Ectodermal cell (in vitro differentiated cells): ENCODE measurements around the gene MYZAP.

Experiments used
- H3K27ac ChIP-seq: 2 replicates; pipeline ENCODE4 v1.7.0; 2013; ENCODE audit warnings: mild to moderate bottlenecking, low read depth, low read length; ENCODE audit not compliant: insufficient read depth, poor library complexity, severe bottlenecking
- H3K27me3 ChIP-seq: 2 replicates; pipeline ENCODE4 v1.7.0; 2013; ENCODE audit warnings: mild to moderate bottlenecking, low read length; ENCODE audit not compliant: insufficient read depth, control insufficient read depth, poor library complexity, severe bottlenecking
- H3K36me3 ChIP-seq: one replicate; pipeline ENCODE4 v1.7.0; 2013; ENCODE audit warnings: low read length; ENCODE audit not compliant: control insufficient read depth, insufficient read depth
- H3K4me1 ChIP-seq: one replicate; pipeline ENCODE4 v1.7.0; 2013; ENCODE audit warnings: low read length; ENCODE audit not compliant: control insufficient read depth, insufficient read depth
- H3K4me3 ChIP-seq: 2 replicates; pipeline ENCODE4 v1.7.0; 2013; ENCODE audit warnings: low read depth, low read length, control low read depth; ENCODE audit not compliant: insufficient read depth
- H3K9me3 ChIP-seq: 2 replicates; pipeline ENCODE4 v1.7.0; 2013; ENCODE audit warnings: mild to moderate bottlenecking, low read length, moderate library complexity; ENCODE audit not compliant: control insufficient read depth
- WGBS, 2 experiments: methylation state at CpG; one replicate each; pipeline ENCODE4 v1.1.7; 2013; ENCODE audit warnings: missing lambda C conversion rate in 2 of 2; 5-methylcytosine and 5-hydroxymethylcytosine counted together

The MYZAP gene

DNA sequence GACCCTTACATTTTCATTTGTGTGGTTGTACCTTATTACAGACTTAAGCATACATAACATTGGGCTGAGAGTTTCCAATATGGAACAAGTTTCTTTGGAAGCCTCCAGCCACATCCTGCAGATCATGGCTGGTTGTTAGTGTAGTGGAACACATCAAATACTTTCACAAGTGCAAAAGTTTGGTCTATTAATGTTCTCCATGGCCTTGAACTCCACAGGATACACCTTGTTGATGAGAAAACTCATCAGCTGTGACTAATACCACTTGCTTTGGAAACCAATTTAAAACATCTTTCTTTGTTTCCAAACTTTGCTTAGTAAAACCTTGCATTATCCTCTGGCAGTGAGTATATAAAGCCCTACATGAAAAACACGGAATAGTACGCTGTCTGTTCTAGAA is 46.1 kb downstream of the MYZAP start:
- Histone ChIP-seq H3K36me3 (no peaks in the 10 kb centered on the region), H3K27me3 (no peaks in the 10 kb centered on the region), H3K9me3 (no peaks in the 10 kb centered on the region), H3K4me1 (no peaks in the 10 kb centered on the region), H3K4me3 (no peak overlapping the region), H3K27ac (no peak overlapping the region)
- WGBS, 2 experiments = 96 to 100% methylated on average over 2 of the region's 2 CpGs

DNA sequence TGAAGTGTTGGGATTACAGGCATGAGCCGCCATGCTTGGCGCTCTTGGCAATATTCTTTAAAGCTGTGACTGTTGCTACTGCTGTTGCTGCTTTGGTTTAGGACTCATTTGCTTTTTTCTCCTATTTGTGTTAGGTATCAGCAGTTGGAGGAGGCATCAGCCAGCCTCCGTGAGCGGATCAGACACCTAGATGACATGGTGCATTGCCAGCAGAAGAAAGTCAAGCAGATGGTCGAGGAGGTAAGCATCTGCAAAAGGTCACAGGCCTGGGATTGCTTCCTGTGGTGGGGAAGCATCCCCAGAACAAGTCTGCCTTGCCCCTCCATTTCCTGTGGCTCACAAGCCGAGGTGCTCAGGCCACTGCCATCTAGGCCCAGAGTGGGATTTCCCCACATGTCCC is 47.6 kb downstream of the MYZAP start:
- 80 to 88% methylated on average over 6 of the region's 6 CpGs for WGBS, 2 experiments

DNA sequence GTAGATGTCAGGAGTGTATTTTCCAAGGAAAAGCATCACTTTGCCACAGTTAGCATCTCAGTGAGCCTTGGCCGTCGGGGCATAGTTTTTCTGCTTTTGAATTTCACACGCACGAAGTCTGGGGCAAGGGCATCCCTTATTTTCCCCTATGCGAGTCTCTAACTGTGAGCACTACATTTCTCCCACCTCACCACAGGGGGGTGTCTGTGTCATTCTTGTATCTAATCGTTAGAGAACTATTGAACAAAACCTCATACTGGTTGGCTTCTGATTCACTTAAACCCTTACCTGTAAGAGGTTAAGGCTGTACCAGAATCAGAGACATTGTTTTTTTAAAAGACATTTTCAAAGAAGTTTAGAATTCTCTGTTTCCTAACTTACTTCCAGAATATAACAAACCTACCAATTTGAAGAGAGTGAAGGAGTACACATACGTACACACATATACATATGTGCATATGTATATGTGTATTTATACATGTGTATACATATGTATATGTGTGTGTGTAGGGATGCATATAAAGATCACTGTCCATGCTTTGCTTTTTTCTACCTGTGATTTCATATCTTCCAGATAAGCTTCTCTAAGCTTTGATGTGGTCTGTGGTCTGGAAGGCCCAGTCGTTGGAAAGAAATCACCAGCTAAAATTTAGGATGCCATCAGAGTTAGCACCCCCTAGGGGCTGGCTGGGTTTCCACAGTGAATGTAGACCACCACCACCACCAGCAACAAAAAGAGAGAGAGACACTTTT is 49.4 kb downstream of the MYZAP start:
- no peaks in the 10 kb centered on the region for H3K4me1 ChIP-seq
- H3K36me3 ChIP-seq = no peaks in the 10 kb centered on the region
- 76 to 77% methylated on average over 6 to 7 of the region's 8 CpGs for WGBS, 2 experiments
- H3K4me3 ChIP-seq = no peak overlapping the region
- H3K9me3 ChIP-seq = no peaks in the 10 kb centered on the region
- H3K27ac ChIP-seq = no peak overlapping the region
- no peaks in the 10 kb centered on the region for H3K27me3 ChIP-seq

More for the DNA sequence above, 47.6 kb downstream of the MYZAP start:
- no peaks in the 10 kb centered on the region for H3K36me3 ChIP-seq
- no peaks in the 10 kb centered on the region for H3K4me1 ChIP-seq
- no peaks in the 10 kb centered on the region for H3K9me3 ChIP-seq
- H3K27ac ChIP-seq = no peak overlapping the region
- no peaks in the 10 kb centered on the region for H3K27me3 ChIP-seq
- H3K4me3 ChIP-seq = no peak overlapping the region

DNA sequence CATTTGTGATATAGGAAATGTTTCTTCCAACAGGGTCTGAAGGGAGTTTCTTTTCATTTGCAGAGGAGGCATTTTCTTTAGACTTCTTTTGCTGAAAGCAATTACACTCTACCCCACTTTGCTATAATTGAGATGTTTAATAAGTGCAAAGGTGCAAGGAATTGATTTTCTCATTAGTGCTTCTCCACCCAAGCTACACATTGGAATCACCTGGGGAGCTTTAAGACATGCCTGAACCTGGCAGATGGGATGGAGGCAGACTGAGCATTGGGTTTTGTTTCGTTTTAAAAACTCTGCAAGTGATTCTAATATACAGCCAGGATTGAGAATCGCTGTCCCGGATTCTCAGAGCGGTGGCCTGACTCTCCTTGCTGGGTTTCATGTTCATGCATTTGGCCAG is 52.1 kb downstream of the MYZAP start:
- Histone ChIP-seq H3K36me3 (no peaks in the 10 kb centered on the region), H3K9me3 (no peaks in the 10 kb centered on the region), H3K27me3 (no peaks in the 10 kb centered on the region), H3K4me1 (no peaks in the 10 kb centered on the region), H3K4me3 (no peak overlapping the region), H3K27ac (no peak overlapping the region)
- 94 to 96% methylated on average over 4 of the region's 4 CpGs for WGBS, 2 experiments

DNA sequence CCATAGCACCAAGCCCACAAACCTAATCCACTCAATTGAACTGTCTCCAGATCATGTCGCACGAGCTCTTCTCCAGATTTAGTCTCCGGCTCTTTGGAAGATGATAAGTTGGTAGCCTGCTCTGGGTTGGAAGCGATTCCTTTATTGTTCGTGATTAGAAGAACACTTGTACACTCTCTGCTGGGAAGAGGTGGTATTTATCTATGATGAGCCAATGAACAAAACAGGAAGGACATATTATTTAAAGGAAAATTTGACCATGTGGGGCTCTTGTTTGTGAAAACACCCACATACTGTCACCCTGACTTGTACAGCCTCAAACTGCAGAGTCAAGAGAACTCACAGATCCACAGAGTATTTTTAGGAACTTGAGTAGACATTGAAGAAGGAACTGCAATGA is 54.4 kb downstream of the MYZAP start:
- 92 to 97% methylated on average over 5 of the region's 5 CpGs for WGBS, 2 experiments
- Histone ChIP-seq H3K9me3 (no peaks in the 10 kb centered on the region), H3K4me1 (no peaks in the 10 kb centered on the region), H3K27ac (no peak overlapping the region), H3K4me3 (no peak overlapping the region), H3K36me3 (no peaks in the 10 kb centered on the region), H3K27me3 (no peaks in the 10 kb centered on the region)

DNA sequence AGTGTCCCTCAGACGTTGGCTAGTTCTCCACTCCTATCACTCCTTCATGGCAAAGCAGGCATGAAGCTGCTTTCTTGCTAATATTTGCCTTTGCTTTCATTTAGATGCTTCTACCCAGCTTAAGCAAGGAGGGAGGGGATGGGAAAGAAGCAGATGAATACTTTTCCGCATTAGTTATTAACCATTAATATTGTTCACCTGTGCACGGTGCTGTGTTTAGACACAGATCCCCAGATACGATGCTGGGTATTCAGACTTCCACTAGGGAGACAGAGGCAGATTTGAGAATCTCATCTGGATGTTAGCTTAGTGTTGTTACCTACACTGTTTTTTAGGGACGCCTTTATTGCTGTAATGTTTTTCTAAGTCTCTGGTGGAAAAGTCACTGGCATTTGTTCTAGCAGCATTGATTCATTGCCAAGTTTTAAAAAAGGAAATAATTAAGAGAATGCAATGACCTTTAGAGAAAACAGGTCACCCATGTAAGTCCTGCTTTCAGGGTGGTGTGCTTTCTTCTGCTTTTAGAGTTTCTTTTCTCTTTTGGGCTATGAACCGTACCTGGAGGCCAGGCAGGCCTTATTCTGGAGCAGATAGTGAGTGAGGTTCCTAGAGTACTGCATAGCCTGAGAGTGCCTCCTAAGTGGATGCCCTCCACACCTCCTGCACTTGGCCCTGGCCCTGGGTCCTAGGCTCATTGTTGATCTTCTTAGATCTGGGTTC is 55.5 kb downstream of the MYZAP start:
- 95 to 97% methylated on average over 6 of the region's 6 CpGs for WGBS, 2 experiments
- Histone ChIP-seq H3K27ac (no peak overlapping the region), H3K9me3 (no peaks in the 10 kb centered on the region), H3K36me3 (no peaks in the 10 kb centered on the region), H3K4me1 (no peaks in the 10 kb centered on the region), H3K4me3 (no peak overlapping the region), H3K27me3 (no peaks in the 10 kb centered on the region)

DNA sequence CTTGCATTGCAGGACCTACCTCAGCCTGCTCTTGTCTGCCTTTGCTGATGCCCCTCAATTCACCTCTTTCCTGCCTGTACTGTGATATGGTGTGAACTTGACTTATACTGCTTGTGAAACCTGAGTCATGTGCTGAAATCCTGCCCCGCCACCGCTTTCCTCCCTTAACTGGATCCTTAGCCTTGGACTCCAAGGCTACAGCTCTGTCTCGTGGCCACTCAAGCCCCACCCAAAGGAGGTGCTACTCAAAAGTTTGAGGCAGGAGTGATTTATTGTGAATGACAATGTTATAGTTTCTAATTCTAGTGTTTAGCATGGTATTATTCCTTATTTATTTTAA is 56.1 kb downstream of the MYZAP start:
- Histone ChIP-seq H3K4me1 (no peaks in the 10 kb centered on the region), H3K9me3 (no peaks in the 10 kb centered on the region), H3K27me3 (no peaks in the 10 kb centered on the region), H3K27ac (no peak overlapping the region), H3K4me3 (no peak overlapping the region), H3K36me3 (no peaks in the 10 kb centered on the region)
- WGBS, 2 experiments = 84 to 93% methylated on average over 3 of the region's 3 CpGs

DNA sequence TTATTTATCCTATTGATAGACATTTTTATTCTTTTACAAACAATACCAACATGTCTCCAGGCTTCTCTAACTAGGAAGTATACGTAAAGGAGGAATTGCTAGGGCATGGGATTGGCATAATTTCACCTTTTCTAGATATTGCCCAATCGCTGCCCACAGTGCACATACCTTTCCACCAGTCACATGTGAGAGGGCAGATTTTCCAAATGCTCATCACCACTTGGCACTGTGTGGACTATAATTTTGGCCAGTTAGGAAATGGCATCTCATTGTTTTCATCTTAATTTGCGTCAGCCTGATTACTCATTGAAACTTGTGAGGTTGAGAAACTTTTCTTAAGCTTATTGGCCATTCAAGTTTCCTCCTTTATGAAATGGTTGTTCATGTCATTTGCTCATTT is 57.4 kb downstream of the MYZAP start:
- 95 to 97% methylated on average over 3 of the region's 3 CpGs for WGBS, 2 experiments
- Histone ChIP-seq H3K9me3 (no peaks in the 10 kb centered on the region), H3K4me3 (no peak overlapping the region), H3K27ac (no peak overlapping the region), H3K36me3 (no peaks in the 10 kb centered on the region), H3K4me1 (no peaks in the 10 kb centered on the region), H3K27me3 (no peaks in the 10 kb centered on the region)

DNA sequence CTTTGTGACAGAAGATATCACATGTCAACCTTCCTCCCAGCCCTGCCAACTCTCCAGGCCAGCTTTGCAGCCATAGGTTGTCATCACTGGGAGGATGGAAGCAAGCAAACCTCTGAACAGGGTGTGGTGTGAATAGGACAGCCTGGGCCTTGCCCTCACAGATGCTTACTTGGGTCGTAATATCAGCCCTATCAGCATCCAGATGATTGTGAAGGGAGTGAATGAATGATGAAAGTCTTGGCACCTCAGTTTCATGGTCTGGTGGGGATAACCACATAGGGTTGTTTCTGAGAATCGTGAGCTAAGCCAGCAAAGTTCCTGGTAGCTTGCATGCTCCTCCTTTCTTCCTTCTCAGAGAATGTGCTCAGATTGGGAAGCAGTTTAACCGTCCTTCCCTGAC is 59.7 kb downstream of the MYZAP start:
- no peaks in the 10 kb centered on the region for H3K4me1 ChIP-seq
- 87 to 98% methylated on average over 2 to 3 of the region's 3 CpGs for WGBS, 2 experiments
- no peaks in the 10 kb centered on the region for H3K36me3 ChIP-seq
- no peak overlapping the region for H3K27ac ChIP-seq
- no peaks in the 10 kb centered on the region for H3K9me3 ChIP-seq
- no peaks in the 10 kb centered on the region for H3K27me3 ChIP-seq
- H3K4me3 ChIP-seq = no peak overlapping the region

DNA sequence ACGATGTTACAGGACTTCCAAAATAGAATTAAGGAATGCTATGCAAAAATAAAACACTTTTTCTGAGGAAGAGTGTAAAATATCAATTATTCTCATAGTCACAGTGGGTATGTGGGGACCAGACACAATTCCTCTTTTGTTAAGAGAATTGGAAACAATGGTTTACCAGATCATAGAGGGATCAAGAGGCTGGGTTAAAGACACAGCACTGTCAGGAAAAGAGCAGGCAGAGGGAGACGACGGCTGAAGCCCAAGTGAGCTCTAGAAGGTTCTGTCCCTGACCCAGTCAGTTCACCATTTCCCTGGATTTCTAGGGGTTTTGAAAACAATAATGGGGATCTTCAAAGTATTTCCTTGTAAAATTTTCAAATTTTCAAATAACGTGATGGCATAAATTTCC is 60.8 kb downstream of the MYZAP start:
- WGBS, 2 experiments = 83 to 88% methylated on average over 4 of the region's 4 CpGs
- no peaks in the 10 kb centered on the region for H3K36me3 ChIP-seq
- no peak overlapping the region for H3K4me3 ChIP-seq
- no peaks in the 10 kb centered on the region for H3K27me3 ChIP-seq
- no peaks in the 10 kb centered on the region for H3K4me1 ChIP-seq
- H3K27ac ChIP-seq = no peak overlapping the region
- H3K9me3 ChIP-seq = no peaks in the 10 kb centered on the region
